Measurements from ENCODE around the gene S100A5. TPM values are rescaled to one million over a fixed set of nuclear protein-coding genes. Genes with fewer than 3 reads are reported as not detected.
"Not testable (repeated sequence)": the region's sequence is repeated elsewhere in the genome, so short reads cannot be mapped to it uniquely, and the experiment has no call there.

Gene S100A5, protein sequence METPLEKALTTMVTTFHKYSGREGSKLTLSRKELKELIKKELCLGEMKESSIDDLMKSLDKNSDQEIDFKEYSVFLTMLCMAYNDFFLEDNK
- not detected for total RNA-seq
- long read RNA-seq = 0 reads

DNA sequence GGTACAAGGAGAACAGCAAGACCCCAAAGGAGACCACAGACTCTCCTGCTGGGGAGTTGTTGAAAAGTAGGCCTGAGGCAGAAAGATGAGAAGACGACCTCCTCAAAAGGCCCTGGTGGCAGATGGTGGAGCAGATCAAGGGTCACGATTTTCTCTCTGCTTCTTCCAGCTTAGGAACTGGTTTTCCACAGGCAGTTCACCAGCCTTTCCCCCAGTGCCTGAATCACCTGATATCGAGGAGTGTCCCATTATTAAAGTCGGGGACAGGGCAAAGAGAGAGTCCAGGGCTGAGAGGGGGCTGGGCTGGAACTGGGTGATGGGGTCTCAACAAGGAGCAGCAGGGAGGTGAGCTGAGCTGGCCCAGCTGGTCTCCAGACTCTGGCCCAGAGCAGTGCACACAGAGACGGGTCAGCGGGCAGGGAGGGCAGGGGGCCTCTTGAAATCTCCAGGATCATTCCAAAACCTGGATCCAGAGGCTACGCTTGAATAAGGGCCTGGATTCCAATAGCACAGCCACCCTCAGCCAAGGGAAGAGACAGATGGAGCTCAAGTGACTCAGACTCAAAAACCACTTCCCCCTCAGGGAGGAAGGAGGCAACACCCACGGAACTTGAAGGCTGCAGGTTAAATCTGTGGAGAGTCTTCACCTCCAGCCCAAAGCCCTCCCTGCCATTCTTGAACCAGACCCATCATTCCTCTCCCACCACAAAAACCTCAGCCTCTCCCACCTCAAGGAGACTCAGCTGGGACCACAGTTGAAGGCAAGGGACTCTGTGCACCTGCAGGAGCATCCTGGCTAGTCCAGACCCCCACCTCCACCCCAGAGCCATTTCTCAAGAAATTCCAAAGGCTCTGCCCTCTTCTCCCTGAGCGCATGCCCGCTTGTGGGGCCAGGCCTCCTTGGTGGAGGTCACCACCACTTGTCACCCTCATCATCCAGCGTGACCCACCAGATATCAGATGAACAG, at the start of gene S100A5:
Gene S100A5 (minus strand): TSS at position 541 of the 968 bp plus-strand sequence. CDS start 743 bp downstream, outside the sequence.
- Histone ChIP-seq H3K36me3 (no peaks in the 10 kb centered on the region), H3K4me3 (no peak within 1 kb of the TSS), H3K9me3 (no peaks in the 10 kb centered on the region), H3K27me3 (no peaks in the 10 kb centered on the region), H3K4me1 (no peaks in the 10 kb centered on the region), H3K27ac (no peak within 1 kb of the TSS)
- 68% methylated on average over 5 of the region's 11 CpGs for WGBS (ENCODE audit: insufficient coverage, low coverage, low lambda C conversion rate, missing lambda C conversion rate)
- TF ChIP-seq, protein P1, sequence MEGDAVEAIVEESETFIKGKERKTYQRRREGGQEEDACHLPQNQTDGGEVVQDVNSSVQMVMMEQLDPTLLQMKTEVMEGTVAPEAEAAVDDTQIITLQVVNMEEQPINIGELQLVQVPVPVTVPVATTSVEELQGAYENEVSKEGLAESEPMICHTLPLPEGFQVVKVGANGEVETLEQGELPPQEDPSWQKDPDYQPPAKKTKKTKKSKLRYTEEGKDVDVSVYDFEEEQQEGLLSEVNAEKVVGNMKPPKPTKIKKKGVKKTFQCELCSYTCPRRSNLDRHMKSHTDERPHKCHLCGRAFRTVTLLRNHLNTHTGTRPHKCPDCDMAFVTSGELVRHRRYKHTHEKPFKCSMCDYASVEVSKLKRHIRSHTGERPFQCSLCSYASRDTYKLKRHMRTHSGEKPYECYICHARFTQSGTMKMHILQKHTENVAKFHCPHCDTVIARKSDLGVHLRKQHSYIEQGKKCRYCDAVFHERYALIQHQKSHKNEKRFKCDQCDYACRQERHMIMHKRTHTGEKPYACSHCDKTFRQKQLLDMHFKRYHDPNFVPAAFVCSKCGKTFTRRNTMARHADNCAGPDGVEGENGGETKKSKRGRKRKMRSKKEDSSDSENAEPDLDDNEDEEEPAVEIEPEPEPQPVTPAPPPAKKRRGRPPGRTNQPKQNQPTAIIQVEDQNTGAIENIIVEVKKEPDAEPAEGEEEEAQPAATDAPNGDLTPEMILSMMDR (IDR thresholded peaks at IDR 0.05) = no peak
- no peak for TF ChIP-seq POLR2A (IDR thresholded peaks at IDR 0.05)
- intact Hi-C loops (cut with DNase I) = no loop called here
- DNase-seq (no peak), ATAC-seq (no peak)

DNA sequence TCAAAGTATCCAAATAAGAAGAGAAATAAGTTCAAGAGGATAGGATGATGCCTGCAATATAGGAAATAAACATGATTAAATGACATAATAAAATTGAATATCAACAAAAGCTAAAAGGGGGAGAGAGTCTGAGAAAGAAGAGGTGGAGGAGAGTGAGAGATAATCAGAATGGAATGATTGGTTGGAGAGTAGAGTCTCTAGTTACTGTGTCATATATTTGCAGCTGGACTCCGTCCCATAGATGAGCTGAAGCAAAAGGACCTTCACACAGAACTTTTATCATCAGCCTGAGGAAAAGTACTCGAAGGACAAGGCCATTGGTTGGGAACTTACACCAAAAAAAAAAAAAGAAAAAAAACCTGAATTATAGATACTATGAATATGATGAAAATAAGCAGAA, 47.7 kb upstream of the S100A5 start:
- 85% methylated on average over 2 of the region's 2 CpGs for WGBS (ENCODE audit: insufficient coverage, low coverage, low lambda C conversion rate, missing lambda C conversion rate)

DNA sequence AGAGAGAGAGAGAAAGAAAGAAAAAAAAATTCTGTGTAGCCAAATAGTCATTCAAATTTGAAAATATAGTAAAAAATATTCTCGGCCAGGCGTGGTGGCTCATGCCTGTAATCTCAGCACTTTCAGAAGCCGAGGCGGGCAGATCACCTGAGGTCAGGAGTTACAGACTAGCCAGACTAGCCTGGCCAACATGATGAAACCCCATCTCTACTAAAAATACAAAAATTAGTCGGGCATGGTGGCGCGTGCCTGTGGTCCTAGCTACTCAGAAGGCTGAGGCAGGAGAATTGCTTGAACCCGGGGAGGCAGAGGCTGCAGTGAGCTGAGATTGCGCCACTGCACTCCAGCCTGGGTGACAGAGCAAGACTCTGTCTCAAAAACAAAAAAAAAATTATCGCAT, 47.3 kb upstream of the S100A5 start:
- DNase-seq; H3K27ac ChIP-seq; intact Hi-C loops (cut with DNase I); H3K9me3 ChIP-seq; H3K4me1 ChIP-seq; ATAC-seq; H3K36me3 ChIP-seq; H3K4me3 ChIP-seq; H3K27me3 ChIP-seq: not testable (repeated sequence)
- WGBS (ENCODE audit: insufficient coverage, low coverage, low lambda C conversion rate, missing lambda C conversion rate) = 89% methylated on average over 8 of the region's 10 CpGs

More for the DNA sequence above, 47.7 kb upstream of the S100A5 start:
- DNase-seq = no peak
- Histone ChIP-seq H3K4me3 (no peak overlapping the region), H3K9me3 (no peaks in the 10 kb centered on the region), H3K27me3 (no peaks in the 10 kb centered on the region), H3K27ac (no peak overlapping the region), H3K36me3 (no peaks in the 10 kb centered on the region), H3K4me1 (no peaks in the 10 kb centered on the region)
- TF ChIP-seq, protein P1 (IDR thresholded peaks at IDR 0.05) = no peak
- TF ChIP-seq POLR2A (IDR thresholded peaks at IDR 0.05) = no peak
- intact Hi-C loops (cut with DNase I) = no loop called here
- no peak for ATAC-seq

DNA sequence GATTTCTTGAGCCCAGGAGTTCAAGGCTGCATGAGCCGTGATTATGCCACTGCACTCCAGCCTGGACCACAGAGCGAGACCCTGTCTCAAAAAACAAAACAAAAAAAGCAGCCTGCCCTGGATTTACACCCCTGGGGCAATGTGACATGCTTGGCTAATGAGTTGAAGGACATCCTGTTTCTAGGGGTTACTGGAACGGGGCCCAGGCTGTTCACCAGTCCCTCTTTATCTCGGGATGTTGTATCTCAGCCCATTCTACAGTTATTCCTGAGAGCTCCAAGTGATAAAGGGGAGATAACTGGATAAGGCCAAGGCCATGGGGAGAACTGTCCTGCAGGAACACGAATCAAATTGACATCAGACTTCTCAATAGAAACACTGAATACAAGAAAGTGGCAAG, 46.6 kb upstream of the S100A5 start:
- DNase-seq = no peak
- Histone ChIP-seq H3K9me3 (no peaks in the 10 kb centered on the region), H3K27ac (no peak overlapping the region), H3K4me1 (no peaks in the 10 kb centered on the region), H3K4me3 (no peak overlapping the region), H3K36me3 (no peaks in the 10 kb centered on the region), H3K27me3 (no peaks in the 10 kb centered on the region)
- WGBS (ENCODE audit: insufficient coverage, low coverage, low lambda C conversion rate, missing lambda C conversion rate) = 43% methylated on average over 4 of the region's 5 CpGs
- TF ChIP-seq, protein P1 (IDR thresholded peaks at IDR 0.05) = no peak
- TF ChIP-seq POLR2A (IDR thresholded peaks at IDR 0.05) = no peak
- intact Hi-C loops (cut with DNase I) = no loop called here
- peak in 2 of 4 donors; percentile 36 to 58 for ATAC-seq

DNA sequence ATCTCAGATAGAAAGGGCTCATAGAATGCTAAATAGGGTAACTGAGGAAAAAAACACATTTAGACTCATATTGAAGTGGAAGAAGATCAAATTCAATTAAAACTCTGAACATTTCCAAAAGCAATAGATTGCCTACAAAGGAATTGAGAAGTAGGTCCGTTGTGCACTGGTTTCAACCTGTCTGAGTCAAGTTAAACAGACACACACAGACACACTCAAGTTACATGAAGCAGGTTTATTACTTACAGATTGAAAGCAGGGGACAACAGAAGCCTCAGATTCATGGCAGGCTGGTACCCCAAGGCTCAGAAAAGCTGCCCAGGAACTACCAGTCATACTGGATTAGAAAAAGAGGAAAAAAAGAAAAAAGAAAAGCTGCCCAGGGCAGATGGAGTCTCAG, 45.6 kb upstream of the S100A5 start:
- intact Hi-C loops (cut with DNase I) = no loop called here
- WGBS (ENCODE audit: insufficient coverage, low coverage, low lambda C conversion rate, missing lambda C conversion rate) = 20% methylated on average over 1 of the region's 1 CpG
- no peaks in the 10 kb centered on the region for H3K9me3 ChIP-seq

More for the DNA sequence above, 45.6 kb upstream of the S100A5 start:
- Histone ChIP-seq H3K4me3 (no peak overlapping the region), H3K4me1 (no peaks in the 10 kb centered on the region), H3K36me3 (no peaks in the 10 kb centered on the region), H3K27ac (no peak overlapping the region), H3K27me3 (no peaks in the 10 kb centered on the region)
- TF ChIP-seq POLR2A (IDR thresholded peaks at IDR 0.05) = no peak
- TF ChIP-seq, protein P1 (IDR thresholded peaks at IDR 0.05) = no peak
- no peak for DNase-seq
- ATAC-seq = no peak
